ENCODE results near the gene PLEKHA7. TPM values are rescaled to one million over a fixed set of nuclear protein-coding genes. Genes with fewer than 3 reads are reported as not detected.

PLEKHA7 gene
- total and polyA plus RNA-seq, 7 donors, result 0.74 to 2.6 (median 1.2) TPM

DNA sequence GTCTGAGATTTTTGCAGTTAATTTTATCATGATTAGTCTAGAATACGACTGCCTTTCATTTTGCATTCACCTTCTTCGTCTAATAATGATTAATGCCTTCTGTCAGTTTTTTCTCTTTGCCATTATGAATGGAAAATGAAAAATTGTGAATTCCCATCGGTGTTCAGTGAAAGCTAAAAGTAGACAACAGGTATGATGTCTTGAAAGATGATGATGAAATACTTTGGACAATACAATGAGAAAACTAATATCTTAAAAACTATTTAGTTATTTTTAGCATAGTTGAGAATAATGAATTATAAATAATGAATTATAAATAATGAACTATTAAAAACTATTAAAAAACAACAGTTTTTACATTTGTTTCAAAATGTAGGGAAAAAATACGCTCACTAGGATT lies 270.7 kb downstream of the PLEKHA7 start:
- no peak overlapping the region for H3K4me3 ChIP-seq
- 82 to 85% (median 83%) methylated on average over 4 of the region's 4 CpGs for WGBS, 3 donors
- DNase-seq (no peak), ATAC-seq (no peak)
- H3K36me3 ChIP-seq (ENCODE audit: insufficient read depth in 1 of 2, low read depth in 1 of 2), result peaks cover 0 to 45% of the 10 kb centered on the region in 2 donors
- peaks cover 79% of the 10 kb centered on the region for H3K4me1 ChIP-seq
- no peaks in the 10 kb centered on the region for H3K9me3 ChIP-seq
- H3K27me3 ChIP-seq (ENCODE audit: insufficient read depth in 3 of 3, low read length in 2 of 3), result no peaks in the 10 kb centered on the region
- TF ChIP-seq, protein P1, sequence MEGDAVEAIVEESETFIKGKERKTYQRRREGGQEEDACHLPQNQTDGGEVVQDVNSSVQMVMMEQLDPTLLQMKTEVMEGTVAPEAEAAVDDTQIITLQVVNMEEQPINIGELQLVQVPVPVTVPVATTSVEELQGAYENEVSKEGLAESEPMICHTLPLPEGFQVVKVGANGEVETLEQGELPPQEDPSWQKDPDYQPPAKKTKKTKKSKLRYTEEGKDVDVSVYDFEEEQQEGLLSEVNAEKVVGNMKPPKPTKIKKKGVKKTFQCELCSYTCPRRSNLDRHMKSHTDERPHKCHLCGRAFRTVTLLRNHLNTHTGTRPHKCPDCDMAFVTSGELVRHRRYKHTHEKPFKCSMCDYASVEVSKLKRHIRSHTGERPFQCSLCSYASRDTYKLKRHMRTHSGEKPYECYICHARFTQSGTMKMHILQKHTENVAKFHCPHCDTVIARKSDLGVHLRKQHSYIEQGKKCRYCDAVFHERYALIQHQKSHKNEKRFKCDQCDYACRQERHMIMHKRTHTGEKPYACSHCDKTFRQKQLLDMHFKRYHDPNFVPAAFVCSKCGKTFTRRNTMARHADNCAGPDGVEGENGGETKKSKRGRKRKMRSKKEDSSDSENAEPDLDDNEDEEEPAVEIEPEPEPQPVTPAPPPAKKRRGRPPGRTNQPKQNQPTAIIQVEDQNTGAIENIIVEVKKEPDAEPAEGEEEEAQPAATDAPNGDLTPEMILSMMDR (IDR thresholded peaks at IDR 0.05), result no peak
- intact Hi-C loops (cut with DNase I), result no loop called here
- no peak overlapping the region for H3K27ac ChIP-seq

DNA sequence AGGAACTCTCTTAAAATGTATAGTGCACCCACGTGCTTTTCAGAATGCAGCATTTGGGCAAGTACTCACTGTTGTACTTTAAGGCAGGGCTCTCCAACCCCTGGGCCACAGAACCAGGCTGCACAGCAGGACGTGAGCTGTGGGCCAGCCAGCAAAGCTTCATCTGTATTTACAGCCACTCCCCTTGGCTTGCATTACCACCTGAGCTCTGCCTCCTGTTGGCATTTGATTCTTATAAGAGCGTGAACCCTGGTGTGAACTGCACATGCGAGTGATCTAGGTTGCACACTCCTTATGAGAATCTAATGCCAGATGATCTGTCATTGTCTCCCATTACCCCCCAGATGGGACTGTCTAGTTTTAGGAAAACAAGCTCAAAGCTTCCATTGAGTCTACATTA lies 272.7 kb downstream of the PLEKHA7 start:
- Histone ChIP-seq H3K9me3 (no peaks in the 10 kb centered on the region), H3K27me3 (ENCODE audit: insufficient read depth in 3 of 3, low read length in 2 of 3) (no peaks in the 10 kb centered on the region), H3K4me1 (peaks cover 67% of the 10 kb centered on the region), H3K4me3 (peak overlapping the region; percentile 9), H3K27ac (no peak overlapping the region), H3K36me3 (ENCODE audit: insufficient read depth in 1 of 2, low read depth in 1 of 2) (peaks cover 0 to 25% of the 10 kb centered on the region in 2 donors)
- peak in 1 of 2 donors; percentile 46 for DNase-seq
- WGBS, 3 donors, result 42 to 62% (median 53%) methylated on average over 4 of the region's 4 CpGs
- no peak for ATAC-seq
- intact Hi-C loops (cut with DNase I), result no loop called here
- TF ChIP-seq, protein P1 (IDR thresholded peaks at IDR 0.05), result no peak

DNA sequence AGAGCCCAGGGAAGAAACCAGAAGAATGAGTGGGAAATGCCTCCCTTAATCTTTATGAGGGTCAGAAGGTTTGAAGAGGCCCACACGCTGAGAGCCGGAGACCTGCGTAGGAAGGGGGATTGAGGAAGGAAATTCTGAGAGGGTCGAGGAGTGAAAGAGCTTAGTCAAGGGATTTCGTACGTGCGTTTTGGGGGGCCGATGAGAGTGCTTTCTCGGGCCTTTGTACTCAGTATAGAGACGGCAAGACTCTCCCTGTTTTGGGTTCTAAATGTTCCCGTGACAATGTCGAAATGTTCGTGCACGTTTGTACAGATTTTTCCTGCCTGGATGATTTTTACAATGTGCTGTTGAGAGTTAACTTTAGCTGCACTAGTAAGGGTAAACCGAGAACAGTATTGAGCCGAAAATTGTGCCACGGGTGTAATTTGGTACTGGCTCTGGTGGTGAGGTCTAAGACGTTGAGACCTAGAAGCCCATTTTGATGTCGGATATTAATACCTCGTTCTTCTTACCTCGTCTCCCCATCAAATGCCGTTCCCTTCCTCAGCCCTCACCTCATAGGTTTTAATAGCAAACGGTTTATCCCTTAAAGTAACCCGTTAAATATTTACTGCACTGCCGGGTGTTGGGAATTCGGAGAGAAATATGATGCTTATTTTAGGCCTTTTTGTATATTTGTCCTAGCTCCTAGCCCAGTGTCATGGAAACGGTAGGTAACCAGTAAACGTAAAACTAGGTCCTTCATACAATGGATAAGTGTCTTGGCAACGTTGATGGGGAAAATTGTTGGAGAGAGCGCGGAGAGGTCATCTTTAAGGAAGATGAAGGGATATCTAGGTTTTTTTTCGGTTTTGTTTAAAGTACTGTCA lies 275.0 kb downstream of the PLEKHA7 start:
- Histone ChIP-seq H3K4me3 (peak overlapping the region; percentile 93), H3K27me3 (ENCODE audit: insufficient read depth in 3 of 3, low read length in 2 of 3) (no peaks in the 10 kb centered on the region), H3K9me3 (no peaks in the 10 kb centered on the region), H3K36me3 (ENCODE audit: insufficient read depth in 1 of 2, low read depth in 1 of 2) (peaks cover 0 to 9% of the 10 kb centered on the region in 2 donors), H3K27ac (peak overlapping the region; percentile 93), H3K4me1 (peaks cover 44% of the 10 kb centered on the region)
- DNase-seq (no peak), ATAC-seq (peak in 3 of 4 donors; percentile 1 to 50 (median 3))
- WGBS, 3 donors, result 2 to 4% (median 3%) methylated on average over 32 of the region's 32 CpGs
- intact Hi-C loops (cut with DNase I), result loop anchor here in 1 of 2 donors (10.0 kb wide), 1 partner anchor 1586 kb away; the partner anchor contains the start of genes GTF2H1 and HPS5
- TF ChIP-seq, protein P1 (IDR thresholded peaks at IDR 0.05), result no peak

DNA sequence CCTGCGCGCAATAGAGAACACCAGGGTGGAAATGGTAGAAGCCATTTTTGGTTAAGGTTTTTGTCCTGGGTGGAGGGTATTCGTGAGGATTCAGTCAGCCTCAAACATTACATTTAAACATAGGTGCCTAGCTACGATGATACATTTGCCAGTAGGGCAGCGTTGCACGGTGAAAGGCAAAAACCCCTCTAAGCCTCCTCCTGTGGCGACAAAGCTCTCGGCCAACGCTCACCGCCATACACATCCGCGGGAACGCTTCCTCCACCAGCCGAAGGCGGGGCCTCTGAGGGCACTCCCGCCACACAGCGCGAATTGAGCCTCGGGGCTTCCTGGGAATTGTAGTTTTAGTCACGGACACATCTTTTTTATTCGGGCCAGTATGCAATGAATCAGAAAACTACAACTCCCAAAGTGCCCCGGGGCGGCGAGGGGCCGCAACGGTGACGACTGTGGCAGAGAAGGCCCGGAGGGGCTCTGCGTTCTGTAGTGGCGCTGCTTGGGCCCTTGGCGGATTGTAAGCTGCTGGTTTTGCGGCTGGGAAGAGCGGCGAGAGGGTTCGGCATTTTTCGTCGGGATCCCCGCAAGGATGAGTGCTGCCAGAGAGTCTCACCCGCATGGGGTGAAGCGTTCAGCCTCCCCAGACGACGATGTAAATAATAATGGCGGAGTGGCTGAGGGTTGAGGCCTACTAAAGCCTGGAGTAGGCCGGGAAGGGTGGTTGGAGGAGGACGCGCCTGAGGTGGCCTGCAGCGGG lies 275.8 kb downstream of the PLEKHA7 start, which contains the start of gene C11orf58:
TSS of gene C11orf58 (plus strand) at position 455 of the 754 bp plus-strand sequence. CDS start at position 587, 132 bp downstream.
- H3K27me3 ChIP-seq (ENCODE audit: insufficient read depth in 3 of 3, low read length in 2 of 3), result no peaks in the 10 kb centered on the region
- intact Hi-C loops (cut with DNase I), result loop anchor here in 1 of 2 donors (10.0 kb wide), 1 partner anchor 1586 kb away; the partner anchor contains the start of genes GTF2H1 and HPS5
- H3K36me3 ChIP-seq (ENCODE audit: insufficient read depth in 1 of 2, low read depth in 1 of 2), result peaks cover 0 to 7% of the 10 kb centered on the region in 2 donors
- 1% methylated on average over 47 of the region's 47 CpGs for WGBS, 3 donors
- H3K4me1 ChIP-seq, result peaks cover 36% of the 10 kb centered on the region
- TF ChIP-seq, protein P1 (IDR thresholded peaks at IDR 0.05), result no peak
- DNase-seq, result peak; percentile 96 to 97
- no peaks in the 10 kb centered on the region for H3K9me3 ChIP-seq
- peak within 1 kb of the TSS; percentile 93 for H3K27ac ChIP-seq
- H3K4me3 ChIP-seq, result peak within 1 kb of the TSS; percentile 93
- peak; percentile 95 to 98 (median 98) for ATAC-seq
